Nephron (organoid): ENCODE data around the gene B9D2.

Experiments used
- H3K27ac Mint-ChIP-seq, 3 experiments: 2 replicates each; pipeline ENCODE4 v1.8.0; 2020; ENCODE audit warnings: mixed read lengths in 3 of 3, mild to moderate bottlenecking in 2 of 3, moderate library complexity in 1 of 3
- H3K27me3 Mint-ChIP-seq: 2 replicates; pipeline ENCODE4 v1.8.0; 2021; ENCODE audit warnings: low read depth, mild to moderate bottlenecking, moderate library complexity, mixed read lengths
- H3K36me3 Mint-ChIP-seq: 2 replicates; pipeline ENCODE4 v1.8.0; 2020; ENCODE audit warnings: low read depth, mixed read lengths
- H3K4me1 Mint-ChIP-seq: 2 replicates; pipeline ENCODE4 v1.8.0; 2020; ENCODE audit warnings: mixed read lengths
- H3K4me3 Mint-ChIP-seq, 3 experiments: 2 replicates each; pipeline ENCODE4 v1.8.0; 2020; ENCODE audit warnings: mild to moderate bottlenecking in 3 of 3, mixed read lengths in 3 of 3, moderate library complexity in 2 of 3
- H3K9me3 Mint-ChIP-seq: 2 replicates; pipeline ENCODE4 v1.8.0; 2020; ENCODE audit warnings: mixed read lengths
- TF ChIP-seq, protein P1 (sequence below), 3 experiments: fragments of 200-600 bp; sonication (generic); IDR thresholded peaks; one replicate each; pipeline ENCODE4 v1.5.0; 2021; ENCODE audit warnings: antibody characterized with exemption in 3 of 3; ENCODE audit not compliant: unreplicated experiment in 3 of 3

B9D2 gene

DNA sequence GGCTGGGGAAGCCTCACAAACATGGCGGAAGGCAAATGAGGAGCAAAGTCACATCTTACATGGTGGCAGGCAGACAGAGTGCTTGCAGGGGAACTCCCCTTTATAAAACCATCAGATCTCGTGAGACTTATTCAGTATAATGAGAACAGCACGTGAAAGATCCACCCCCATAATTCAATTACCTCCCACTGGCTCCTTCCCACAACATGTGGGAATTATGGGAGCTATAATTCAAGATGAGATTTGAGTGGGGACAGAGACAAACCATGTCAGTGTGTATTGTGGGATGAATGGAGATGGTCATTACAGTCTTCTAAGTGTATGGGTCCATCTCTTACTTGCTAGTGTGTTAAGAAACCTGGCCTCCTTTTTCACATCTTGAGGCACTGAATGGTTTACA lies 38.1 kb upstream of the B9D2 start:
- Mint-ChIP-seq H3K36me3 (peaks cover 3% of the 10 kb centered on the region), H3K4me3 (no peak overlapping the region), H3K9me3 (no peaks in the 10 kb centered on the region), H3K27me3 (no peaks in the 10 kb centered on the region), H3K27ac (no peak overlapping the region), H3K4me1 (peaks cover 28% of the 10 kb centered on the region)
- TF ChIP-seq, protein P1, sequence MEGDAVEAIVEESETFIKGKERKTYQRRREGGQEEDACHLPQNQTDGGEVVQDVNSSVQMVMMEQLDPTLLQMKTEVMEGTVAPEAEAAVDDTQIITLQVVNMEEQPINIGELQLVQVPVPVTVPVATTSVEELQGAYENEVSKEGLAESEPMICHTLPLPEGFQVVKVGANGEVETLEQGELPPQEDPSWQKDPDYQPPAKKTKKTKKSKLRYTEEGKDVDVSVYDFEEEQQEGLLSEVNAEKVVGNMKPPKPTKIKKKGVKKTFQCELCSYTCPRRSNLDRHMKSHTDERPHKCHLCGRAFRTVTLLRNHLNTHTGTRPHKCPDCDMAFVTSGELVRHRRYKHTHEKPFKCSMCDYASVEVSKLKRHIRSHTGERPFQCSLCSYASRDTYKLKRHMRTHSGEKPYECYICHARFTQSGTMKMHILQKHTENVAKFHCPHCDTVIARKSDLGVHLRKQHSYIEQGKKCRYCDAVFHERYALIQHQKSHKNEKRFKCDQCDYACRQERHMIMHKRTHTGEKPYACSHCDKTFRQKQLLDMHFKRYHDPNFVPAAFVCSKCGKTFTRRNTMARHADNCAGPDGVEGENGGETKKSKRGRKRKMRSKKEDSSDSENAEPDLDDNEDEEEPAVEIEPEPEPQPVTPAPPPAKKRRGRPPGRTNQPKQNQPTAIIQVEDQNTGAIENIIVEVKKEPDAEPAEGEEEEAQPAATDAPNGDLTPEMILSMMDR (IDR thresholded peaks at IDR 0.05; ENCODE audit: unreplicated experiment in 3 of 3), result no peak

DNA sequence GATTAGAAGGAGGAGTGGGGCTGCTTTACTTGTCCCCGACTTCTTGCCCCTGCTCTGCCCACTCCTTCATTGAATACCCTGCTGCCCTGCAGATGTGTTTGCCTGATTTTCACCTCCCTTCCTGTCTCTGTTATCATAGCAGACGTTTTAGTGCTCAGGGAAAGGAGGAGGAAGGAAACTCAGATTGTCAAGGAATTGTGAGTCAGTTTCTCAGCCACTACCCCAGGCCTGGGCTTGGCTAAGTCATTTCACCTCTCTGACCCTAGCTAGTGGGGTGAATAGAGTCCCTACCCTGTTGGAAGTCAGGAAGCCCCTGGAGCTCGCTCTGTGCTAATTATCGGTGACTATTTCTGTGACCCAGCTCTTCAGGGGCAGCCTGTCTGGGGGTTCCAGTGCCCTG lies 37.5 kb upstream of the B9D2 start:
- Mint-ChIP-seq H3K27ac (no peak overlapping the region), H3K27me3 (no peaks in the 10 kb centered on the region), H3K36me3 (peaks cover 3% of the 10 kb centered on the region), H3K4me1 (peaks cover 30% of the 10 kb centered on the region), H3K9me3 (no peaks in the 10 kb centered on the region), H3K4me3 (peak overlapping the region in 2 of 3 experiments; percentile 56 to 72)
- TF ChIP-seq, protein P1 (IDR thresholded peaks at IDR 0.05; ENCODE audit: unreplicated experiment in 3 of 3), result no peak

DNA sequence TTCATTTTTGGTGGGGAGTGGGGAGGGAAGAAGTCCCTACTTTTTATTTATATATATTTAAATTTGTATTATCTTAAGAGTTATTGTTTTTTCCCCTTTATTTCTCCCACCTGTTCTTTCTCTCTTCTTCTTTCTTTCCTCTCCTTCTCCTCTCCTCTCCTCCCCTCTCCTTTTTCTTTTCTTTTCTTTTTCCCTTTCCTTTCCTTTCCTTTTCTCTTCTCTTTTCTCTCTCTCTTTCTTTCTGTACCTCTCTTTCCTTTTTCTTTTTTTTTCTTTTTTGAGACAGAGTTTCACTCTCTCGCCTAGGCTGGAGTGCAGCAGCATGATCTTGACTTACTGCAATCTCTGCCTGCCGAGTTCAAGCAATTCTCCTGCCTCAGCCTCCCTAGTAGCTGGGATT lies 35.6 kb upstream of the B9D2 start:
- TF ChIP-seq, protein P1 (IDR thresholded peaks at IDR 0.05; ENCODE audit: unreplicated experiment in 3 of 3), result no peak
- Mint-ChIP-seq H3K27ac (peak overlapping the region in 2 of 3 experiments; percentile 73 to 100), H3K9me3 (no peaks in the 10 kb centered on the region), H3K27me3 (no peaks in the 10 kb centered on the region), H3K4me1 (peaks cover 41% of the 10 kb centered on the region), H3K4me3 (peak overlapping the region; percentile 98 to 100 (median 99)), H3K36me3 (peaks cover 3% of the 10 kb centered on the region)

DNA sequence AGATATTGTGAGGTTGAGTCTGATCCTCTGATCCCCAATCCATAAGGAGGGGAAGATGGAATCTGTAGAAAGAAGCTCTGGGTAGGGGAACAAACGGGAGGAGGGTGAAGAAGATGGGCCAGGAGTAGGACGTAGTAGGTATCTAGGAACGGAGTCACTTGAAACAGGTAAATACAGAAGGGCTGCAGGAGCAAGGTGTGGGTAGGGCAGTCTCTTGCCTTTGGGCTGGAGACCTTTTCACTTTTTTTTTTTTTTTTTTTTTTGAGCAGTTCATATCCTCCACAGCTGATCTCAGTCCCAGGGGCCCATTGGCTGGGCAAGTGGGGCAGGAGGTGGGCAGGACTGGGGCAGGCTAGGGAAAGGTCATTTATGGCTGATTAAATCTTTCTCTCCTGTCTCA lies 35.1 kb upstream of the B9D2 start:
- no peaks in the 10 kb centered on the region for H3K9me3 Mint-ChIP-seq
- peaks cover 41% of the 10 kb centered on the region for H3K4me1 Mint-ChIP-seq
- TF ChIP-seq, protein P1 (IDR thresholded peaks at IDR 0.05; ENCODE audit: unreplicated experiment in 3 of 3), result no peak
- no peaks in the 10 kb centered on the region for H3K27me3 Mint-ChIP-seq
- H3K36me3 Mint-ChIP-seq, result peaks cover 3% of the 10 kb centered on the region
- peak overlapping the region; percentile 98 to 100 (median 99) for H3K4me3 Mint-ChIP-seq
- peak overlapping the region; percentile 99 to 100 (median 100) for H3K27ac Mint-ChIP-seq

DNA sequence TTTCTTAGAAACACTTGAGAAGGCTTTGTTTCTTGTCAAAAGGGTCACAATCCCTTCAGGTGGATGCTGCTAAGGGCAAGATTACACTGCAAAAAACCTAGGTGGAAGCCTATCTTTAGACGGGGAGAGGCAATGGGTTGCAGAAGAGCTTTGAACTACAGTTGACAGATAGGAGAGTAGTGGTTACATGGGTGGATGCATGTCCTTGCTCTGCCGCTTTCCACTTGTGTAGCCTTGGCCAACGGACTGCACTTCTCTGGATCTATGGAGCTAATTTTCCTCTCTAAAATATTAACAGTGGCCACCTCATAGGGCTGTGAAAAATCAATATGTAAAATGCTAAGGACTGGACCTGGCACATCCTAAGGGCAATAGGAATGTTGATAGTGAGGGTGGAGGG lies 34.6 kb upstream of the B9D2 start:
- H3K9me3 Mint-ChIP-seq, result no peaks in the 10 kb centered on the region

DNA sequence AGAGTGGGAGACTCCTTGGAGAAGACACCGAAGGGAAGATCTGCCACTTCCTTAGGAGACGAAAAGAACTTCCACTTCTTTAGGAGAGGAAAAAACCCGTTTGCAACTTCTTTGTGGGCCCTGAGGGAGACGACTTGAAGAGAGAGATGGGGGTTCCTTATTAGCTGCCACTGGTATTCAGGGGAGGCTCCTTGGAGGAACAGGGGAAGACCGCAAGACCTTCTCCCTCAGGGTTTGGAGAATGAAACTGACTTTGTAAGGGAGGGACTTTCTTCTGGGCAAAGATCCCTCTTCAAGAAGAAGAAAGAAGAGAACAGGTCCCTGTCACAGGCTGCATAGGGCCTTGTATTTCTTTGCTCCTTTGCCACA lies 34.1 kb upstream of the B9D2 start:
- TF ChIP-seq, protein P1 (IDR thresholded peaks at IDR 0.05; ENCODE audit: unreplicated experiment in 3 of 3), result no peak
- Mint-ChIP-seq H3K4me3 (peak overlapping the region; percentile 98 to 100 (median 99)), H3K27me3 (no peaks in the 10 kb centered on the region), H3K27ac (peak overlapping the region; percentile 99 to 100 (median 100)), H3K36me3 (peaks cover 3% of the 10 kb centered on the region), H3K4me1 (peaks cover 41% of the 10 kb centered on the region), H3K9me3 (no peaks in the 10 kb centered on the region)

More for the DNA sequence above, 34.6 kb upstream of the B9D2 start:
- TF ChIP-seq, protein P1 (IDR thresholded peaks at IDR 0.05; ENCODE audit: unreplicated experiment in 3 of 3), result no peak
- Mint-ChIP-seq H3K4me1 (peaks cover 41% of the 10 kb centered on the region), H3K27me3 (no peaks in the 10 kb centered on the region), H3K4me3 (peak overlapping the region; percentile 98 to 100 (median 99)), H3K36me3 (peaks cover 3% of the 10 kb centered on the region), H3K27ac (peak overlapping the region; percentile 99 to 100 (median 100))
